Brain microvascular endothelial cell (primary cell): ENCODE results near the gene PRX.

ENCODE experiments used
- DNase-seq: peaks from one replicate; pipeline ENCODE4 v3.0.0-alpha.2; 2020
- H3K27ac ChIP-seq: fragments of 250-450 bp; sonication (Bioruptor Pico); 2 replicates; pipeline ENCODE4 v1.5.1; 2020; ENCODE audit warnings: mild to moderate bottlenecking, moderate library complexity
- H3K27me3 ChIP-seq: fragments of 250-450 bp; sonication (Bioruptor Pico); replicated peaks from 2 replicates; pipeline ENCODE4 v1.5.1; 2020; ENCODE audit warnings: mild to moderate bottlenecking
- H3K36me3 ChIP-seq: fragments of 250-450 bp; sonication (Bioruptor Pico); replicated peaks from 2 replicates; pipeline ENCODE4 v1.5.1; 2020; ENCODE audit warnings: mild to moderate bottlenecking
- H3K4me3 ChIP-seq: 2 replicates; pipeline ENCODE4 v1.5.1; 2011; ENCODE audit warnings: low read depth, mild to moderate bottlenecking, control low read depth, low read length, moderate library complexity
- in situ Hi-C: cut with HindIII; loops from 2 replicates; pipeline ENCODE4 v1.10.0; 2017; ENCODE audit warnings: low sequenced_read_pairs, low pct_ligation_motif_present
- TF ChIP-seq, protein P1 (sequence below): IDR thresholded peaks from 2 replicates; pipeline ENCODE4 v1.5.1; 2011; ENCODE audit warnings: low read depth, mild to moderate bottlenecking, moderate library complexity, low read length, control low read depth, inconsistent platforms; ENCODE audit errors: missing control alignments

The PRX gene

DNA sequence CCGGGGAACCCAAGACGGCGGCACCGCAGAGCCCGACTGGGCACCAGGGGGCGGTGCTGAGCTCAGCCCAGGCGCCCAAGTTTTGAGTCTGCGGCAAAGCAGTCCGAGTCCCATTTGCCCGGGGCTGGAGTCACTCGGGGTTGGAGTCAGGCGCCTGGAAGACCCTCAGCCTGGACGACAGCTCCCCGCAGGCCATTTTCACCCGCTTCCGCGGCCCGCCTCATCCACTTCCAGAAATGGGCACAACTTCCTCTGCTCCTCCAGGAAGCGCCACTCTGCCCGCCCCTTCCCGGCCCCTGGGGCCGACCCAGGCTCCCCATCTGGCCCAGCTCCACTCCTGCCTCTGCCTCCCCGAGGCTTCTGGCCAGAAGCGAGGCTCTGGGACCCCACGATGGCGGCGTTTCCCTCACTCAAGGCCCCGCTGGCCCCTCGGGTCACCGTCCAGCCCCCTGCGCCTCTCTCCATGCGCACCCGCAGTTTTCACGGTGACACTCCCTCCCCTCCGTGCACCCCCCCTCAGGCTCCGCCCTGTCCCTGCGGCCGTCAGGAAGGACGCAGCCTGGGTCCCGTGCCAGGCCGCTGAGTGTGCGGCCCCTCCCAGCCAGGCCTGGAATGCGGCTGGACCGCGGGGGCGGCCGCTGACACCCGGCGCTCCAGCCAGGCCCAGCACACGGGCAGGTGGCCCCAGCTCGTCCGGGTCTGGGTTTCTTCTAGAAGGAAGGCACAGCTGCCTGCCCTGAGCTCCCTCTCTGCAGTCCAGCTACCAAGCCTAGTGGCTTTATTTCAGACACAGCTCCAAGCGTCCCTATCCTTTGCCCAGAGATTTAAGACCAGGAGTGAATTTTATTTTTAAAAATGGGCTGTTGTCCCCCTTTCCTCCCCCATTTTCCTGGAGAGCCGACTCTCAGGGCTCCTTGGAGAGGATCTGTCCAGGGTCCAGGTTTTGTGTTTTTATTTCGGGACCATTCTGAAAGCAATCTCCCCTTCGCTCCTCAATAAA is 7.9 kb upstream of the PRX start:
- H3K27ac ChIP-seq: peak overlapping the region; percentile 85
- TF ChIP-seq, protein P1, sequence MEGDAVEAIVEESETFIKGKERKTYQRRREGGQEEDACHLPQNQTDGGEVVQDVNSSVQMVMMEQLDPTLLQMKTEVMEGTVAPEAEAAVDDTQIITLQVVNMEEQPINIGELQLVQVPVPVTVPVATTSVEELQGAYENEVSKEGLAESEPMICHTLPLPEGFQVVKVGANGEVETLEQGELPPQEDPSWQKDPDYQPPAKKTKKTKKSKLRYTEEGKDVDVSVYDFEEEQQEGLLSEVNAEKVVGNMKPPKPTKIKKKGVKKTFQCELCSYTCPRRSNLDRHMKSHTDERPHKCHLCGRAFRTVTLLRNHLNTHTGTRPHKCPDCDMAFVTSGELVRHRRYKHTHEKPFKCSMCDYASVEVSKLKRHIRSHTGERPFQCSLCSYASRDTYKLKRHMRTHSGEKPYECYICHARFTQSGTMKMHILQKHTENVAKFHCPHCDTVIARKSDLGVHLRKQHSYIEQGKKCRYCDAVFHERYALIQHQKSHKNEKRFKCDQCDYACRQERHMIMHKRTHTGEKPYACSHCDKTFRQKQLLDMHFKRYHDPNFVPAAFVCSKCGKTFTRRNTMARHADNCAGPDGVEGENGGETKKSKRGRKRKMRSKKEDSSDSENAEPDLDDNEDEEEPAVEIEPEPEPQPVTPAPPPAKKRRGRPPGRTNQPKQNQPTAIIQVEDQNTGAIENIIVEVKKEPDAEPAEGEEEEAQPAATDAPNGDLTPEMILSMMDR: peak; percentile 99
- peak overlapping the region; percentile 63 for H3K4me3 ChIP-seq
- in situ Hi-C loops: no loop called here
- H3K27me3 ChIP-seq: no peaks in the 10 kb centered on the region
- DNase-seq: peak; percentile 67
- H3K36me3 ChIP-seq: peaks cover 13% of the 10 kb centered on the region

DNA sequence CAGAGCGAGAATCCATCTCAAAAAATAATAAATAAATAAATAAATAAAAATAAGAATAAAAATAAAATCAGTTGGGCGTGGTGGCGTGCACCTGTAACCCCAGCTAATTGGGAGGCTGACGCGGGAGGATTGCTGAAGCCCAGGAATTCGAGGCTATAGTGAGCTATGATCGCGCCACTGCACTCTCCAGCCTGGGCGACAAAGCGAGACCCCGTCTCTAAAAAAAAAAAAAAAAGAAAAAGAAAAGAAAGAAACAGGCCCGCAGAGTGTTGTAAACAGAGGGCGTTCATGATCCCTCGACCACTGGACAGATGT is 7.2 kb upstream of the PRX start:
- H3K4me3 ChIP-seq: peak overlapping the region; percentile 63
- in situ Hi-C loops: no loop called here
- TF ChIP-seq, protein P1: no peak
- no peak overlapping the region for H3K27ac ChIP-seq
- no peaks in the 10 kb centered on the region for H3K27me3 ChIP-seq
- H3K36me3 ChIP-seq: peaks cover 13% of the 10 kb centered on the region
- DNase-seq: no peak

DNA sequence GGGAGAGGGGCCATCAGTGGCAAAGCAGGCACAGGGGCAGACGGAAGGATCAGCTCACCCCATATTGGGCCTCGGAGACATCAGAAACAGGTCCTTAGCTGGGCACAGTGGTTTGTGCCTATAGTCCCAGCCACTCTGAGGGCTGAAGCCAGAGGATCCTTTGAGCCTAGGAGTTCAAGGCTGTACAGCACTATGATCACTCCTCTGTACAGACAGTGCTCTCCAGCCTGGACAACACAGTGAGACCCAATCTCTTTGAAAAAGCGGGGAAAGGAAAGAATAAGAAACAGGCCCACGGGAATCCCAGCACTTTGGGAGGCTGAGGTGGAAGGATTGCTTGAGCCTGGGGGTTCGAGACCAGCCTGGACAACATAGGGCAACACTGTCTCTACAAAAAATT is 6.6 kb upstream of the PRX start:
- in situ Hi-C loops: no loop called here
- H3K4me3 ChIP-seq: no peak overlapping the region
- DNase-seq: no peak
- no peaks in the 10 kb centered on the region for H3K27me3 ChIP-seq
- no peak overlapping the region for H3K27ac ChIP-seq
- TF ChIP-seq, protein P1: no peak
- peaks cover 13% of the 10 kb centered on the region for H3K36me3 ChIP-seq

DNA sequence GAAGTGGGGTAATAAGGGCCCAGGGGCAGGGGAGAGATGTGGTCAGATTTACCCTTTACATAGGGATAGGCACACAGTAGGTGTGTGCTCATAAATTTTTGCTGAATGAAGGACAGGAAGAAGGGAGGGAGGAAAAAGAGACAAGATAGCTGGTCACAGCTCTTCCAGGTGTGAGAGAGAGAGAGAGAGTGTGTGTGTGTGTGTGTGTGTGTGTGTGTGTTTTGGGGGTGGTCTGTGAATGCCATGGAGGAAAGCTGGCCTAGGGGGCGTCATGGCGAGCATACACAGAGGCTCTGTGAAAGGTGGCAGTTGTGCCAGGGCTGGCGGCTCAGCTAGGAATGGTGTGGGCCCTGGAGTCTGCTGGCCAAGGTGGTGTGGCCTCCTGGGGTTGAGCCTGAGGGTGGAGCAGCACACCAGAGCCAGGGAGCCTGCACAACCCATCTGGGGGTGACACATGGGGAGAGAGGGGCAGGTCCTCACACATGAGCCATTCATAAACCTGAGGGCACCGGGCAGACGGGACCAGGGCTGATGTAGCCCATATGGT is 6.0 kb upstream of the PRX start:
- TF ChIP-seq, protein P1: no peak
- no peak overlapping the region for H3K4me3 ChIP-seq
- peaks cover 13% of the 10 kb centered on the region for H3K36me3 ChIP-seq
- H3K27me3 ChIP-seq: no peaks in the 10 kb centered on the region
- in situ Hi-C loops: no loop called here
- H3K27ac ChIP-seq: no peak overlapping the region
- no peak for DNase-seq

DNA sequence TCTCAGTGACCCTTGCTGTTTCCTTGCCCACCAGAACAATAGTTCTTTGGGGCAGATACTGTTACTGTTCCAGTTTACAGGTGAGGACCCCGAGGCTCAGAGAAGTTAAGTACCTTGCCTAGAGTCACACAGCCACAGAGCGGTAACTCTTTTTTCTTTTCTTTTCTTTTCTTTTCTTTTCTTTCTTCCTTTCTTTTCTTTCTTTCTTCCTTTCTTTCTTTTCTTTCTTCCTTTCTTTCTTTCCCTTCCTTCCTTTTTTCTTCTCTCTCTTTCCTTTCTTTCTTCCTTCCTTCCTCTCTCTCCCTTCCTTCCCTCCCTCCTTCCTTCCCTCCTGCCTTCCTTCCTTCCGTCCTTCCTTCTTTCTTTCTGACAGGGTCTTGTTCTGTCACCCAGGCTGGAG is 4.9 kb upstream of the PRX start:
- Histone ChIP-seq H3K4me3 (no peak overlapping the region), H3K36me3 (peaks cover 9% of the 10 kb centered on the region), H3K27ac (no peak overlapping the region), H3K27me3 (no peaks in the 10 kb centered on the region)
- in situ Hi-C loops: no loop called here
- DNase-seq: no peak
- TF ChIP-seq, protein P1: no peak
